Effector memory CD4-positive, alpha-beta T cell (primary cell): ENCODE data around the gene BRPF1.

Experiments
- DNase-seq, 3 donors: peaks; one replicate each; pipeline ENCODE4 v3.0.0-alpha.2; 2020
- H3K27ac ChIP-seq: 2 replicates; pipeline ENCODE4 v1.7.0; 2013; ENCODE audit warnings: mild to moderate bottlenecking, low read length, moderate library complexity; ENCODE audit not compliant: insufficient read depth, poor library complexity, severe bottlenecking
- H3K27me3 ChIP-seq: replicated peaks from 2 replicates; pipeline ENCODE4 v1.7.0; 2013; ENCODE audit warnings: mild to moderate bottlenecking, low read length; ENCODE audit not compliant: insufficient read depth, control insufficient read depth, poor library complexity, severe bottlenecking
- H3K36me3 ChIP-seq: 2 replicates; pipeline ENCODE4 v1.7.0; 2013; ENCODE audit warnings: mild to moderate bottlenecking, low read length, moderate library complexity; ENCODE audit not compliant: control insufficient read depth, insufficient read depth
- H3K4me1 ChIP-seq: 2 replicates; pipeline ENCODE4 v1.7.0; 2013; ENCODE audit warnings: low read length, mild to moderate bottlenecking; ENCODE audit not compliant: control insufficient read depth, insufficient read depth, poor library complexity, severe bottlenecking
- H3K4me3 ChIP-seq: 2 replicates; pipeline ENCODE4 v1.7.0; 2013; ENCODE audit warnings: low read length, low read depth, mild to moderate bottlenecking; ENCODE audit not compliant: insufficient read depth, poor library complexity, severe bottlenecking
- H3K9me3 ChIP-seq: 2 replicates; pipeline ENCODE4 v1.7.0; 2013; ENCODE audit warnings: mild to moderate bottlenecking, low read length, moderate library complexity; ENCODE audit not compliant: control insufficient read depth

BRPF1 gene

GRCh38 chr3:9782770-9783169 lies 51.2 kb downstream of the BRPF1 start:
- Histone ChIP-seq H3K4me1 (peaks cover 25% of the 10 kb centered on the region), H3K27ac (no peak overlapping the region), H3K27me3 (no peaks in the 10 kb centered on the region), H3K4me3 (no peak overlapping the region), H3K36me3 (peaks cover 35% of the 10 kb centered on the region), H3K9me3 (no peaks in the 10 kb centered on the region)
- no peak for DNase-seq

- H3K4me3 ChIP-seq = no peak overlapping the region
- no peaks in the 10 kb centered on the region for H3K27me3 ChIP-seq
- peaks cover 36% of the 10 kb centered on the region for H3K36me3 ChIP-seq
- no peak for DNase-seq
- no peak overlapping the region for H3K27ac ChIP-seq
- H3K4me1 ChIP-seq = peaks cover 24% of the 10 kb centered on the region
- H3K9me3 ChIP-seq = no peaks in the 10 kb centered on the region
Measured at GRCh38 chr3:9783954-9784353, 52.4 kb downstream of the BRPF1 start.

GRCh38 chr3:9784965-9785364 lies 53.4 kb downstream of the BRPF1 start:
- no peak overlapping the region for H3K4me3 ChIP-seq
- no peak overlapping the region for H3K27ac ChIP-seq
- no peaks in the 10 kb centered on the region for H3K9me3 ChIP-seq
- H3K27me3 ChIP-seq = no peaks in the 10 kb centered on the region
- peaks cover 14% of the 10 kb centered on the region for H3K4me1 ChIP-seq
- DNase-seq = no peak
- peaks cover 45% of the 10 kb centered on the region for H3K36me3 ChIP-seq

- Histone ChIP-seq H3K4me3 (no peak overlapping the region), H3K9me3 (no peaks in the 10 kb centered on the region), H3K27me3 (no peaks in the 10 kb centered on the region), H3K4me1 (peaks cover 7% of the 10 kb centered on the region), H3K27ac (no peak overlapping the region), H3K36me3 (peaks cover 45% of the 10 kb centered on the region)
- no peak for DNase-seq
Measured at GRCh38 chr3:9785602-9786001, 54.1 kb downstream of the BRPF1 start.

DNA sequence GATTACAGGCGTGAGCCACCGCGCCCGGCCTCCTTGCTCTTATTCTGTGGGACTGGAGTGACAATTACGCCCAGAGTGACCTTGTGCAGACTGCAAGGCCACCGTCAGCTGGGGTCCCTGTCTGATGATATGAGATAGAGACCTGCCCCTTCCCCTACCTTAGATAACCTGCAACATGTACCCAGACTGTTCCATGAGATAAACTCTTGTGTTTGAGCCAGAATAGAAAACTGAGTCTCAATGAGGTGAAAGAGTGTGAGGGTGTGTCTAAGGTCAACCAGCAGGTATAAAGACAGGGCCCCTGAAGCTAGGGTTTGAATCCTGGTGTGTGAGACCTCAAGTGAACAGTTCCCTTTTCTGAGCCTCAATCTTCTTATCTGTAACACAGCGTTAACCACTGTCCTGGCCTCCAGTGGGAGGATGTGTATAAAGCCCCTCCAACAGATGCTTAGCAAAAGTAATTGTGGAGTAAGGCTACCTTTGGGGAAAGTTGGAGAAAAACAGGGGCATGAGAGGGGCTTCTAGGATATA lies 54.7 kb downstream of the BRPF1 start:
- Histone ChIP-seq H3K4me1 (peaks cover 6% of the 10 kb centered on the region), H3K27ac (no peak overlapping the region), H3K27me3 (no peaks in the 10 kb centered on the region), H3K36me3 (peaks cover 45% of the 10 kb centered on the region), H3K4me3 (no peak overlapping the region), H3K9me3 (no peaks in the 10 kb centered on the region)
- DNase-seq = no peak

DNA sequence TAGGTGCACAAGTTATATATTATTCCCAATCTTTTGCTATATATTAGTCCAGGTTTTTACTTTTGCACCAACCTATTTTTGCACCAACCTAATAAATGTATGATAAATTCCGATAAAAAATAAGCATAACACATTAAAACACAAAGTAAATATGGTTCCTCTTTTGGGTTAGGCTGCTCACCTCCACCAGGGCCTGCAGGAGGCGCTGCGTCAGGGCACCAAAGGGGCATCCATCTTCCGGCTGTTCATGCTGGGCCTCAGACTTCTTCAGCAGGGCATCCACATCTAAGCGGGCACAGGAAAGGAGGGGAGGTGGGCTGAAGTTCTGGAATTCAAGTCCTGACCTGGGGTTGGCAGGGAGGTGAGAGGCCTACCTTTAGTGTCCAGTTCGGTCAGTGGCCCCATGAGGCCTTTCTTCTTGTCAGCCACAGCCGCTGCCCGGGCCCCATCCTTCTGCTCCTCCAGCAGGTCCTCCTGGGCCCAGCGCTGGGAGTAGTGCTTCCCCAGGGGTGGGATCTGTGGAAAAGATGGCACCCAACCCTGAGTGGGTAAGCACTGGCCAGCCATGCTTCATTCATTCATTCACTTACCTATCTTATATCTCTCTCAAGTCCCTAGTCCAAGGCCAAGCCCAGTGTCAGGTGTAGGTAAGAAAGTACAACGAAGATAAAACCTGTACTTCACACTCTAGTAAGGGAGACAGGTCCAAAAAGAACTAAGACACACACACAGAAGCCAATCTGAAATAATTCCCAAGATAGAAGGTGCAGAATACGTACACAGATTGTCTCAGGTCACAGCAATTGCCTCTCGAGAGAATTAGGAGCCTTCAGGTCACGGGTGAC lies 55.5 kb downstream of the BRPF1 start:
- Histone ChIP-seq H3K27ac (no peak overlapping the region), H3K36me3 (peaks cover 38% of the 10 kb centered on the region), H3K4me1 (peaks cover 11% of the 10 kb centered on the region), H3K27me3 (no peaks in the 10 kb centered on the region), H3K9me3 (no peaks in the 10 kb centered on the region), H3K4me3 (no peak overlapping the region)
- no peak for DNase-seq

DNA sequence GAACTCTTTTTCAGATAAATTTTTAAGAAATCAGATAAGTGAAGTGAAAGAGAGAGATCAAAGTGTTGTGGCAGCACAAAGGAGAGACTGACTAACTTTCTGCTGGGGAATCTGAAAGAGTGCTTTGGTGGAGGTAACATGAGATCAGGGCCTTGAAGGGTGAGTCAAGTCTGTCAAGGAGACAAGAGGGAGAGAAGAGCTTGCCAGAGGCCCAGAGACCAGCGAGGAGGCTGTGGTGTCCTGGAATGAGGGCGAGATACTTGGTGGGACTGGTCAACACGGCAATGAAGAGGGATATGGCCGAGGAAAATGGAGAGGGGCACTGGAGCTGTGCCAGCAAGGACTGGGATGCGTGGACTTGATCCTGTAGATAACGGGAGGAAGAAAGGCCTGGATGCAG lies 56.2 kb downstream of the BRPF1 start:
- no peaks in the 10 kb centered on the region for H3K9me3 ChIP-seq
- no peak for DNase-seq
- H3K27me3 ChIP-seq = no peaks in the 10 kb centered on the region
- peaks cover 36% of the 10 kb centered on the region for H3K36me3 ChIP-seq
- H3K27ac ChIP-seq = no peak overlapping the region
- peaks cover 15% of the 10 kb centered on the region for H3K4me1 ChIP-seq
- no peak overlapping the region for H3K4me3 ChIP-seq

- Histone ChIP-seq H3K4me3 (peak overlapping the region; percentile 98), H3K4me1 (peaks cover 28% of the 10 kb centered on the region), H3K27me3 (no peaks in the 10 kb centered on the region), H3K36me3 (peaks cover 25% of the 10 kb centered on the region), H3K9me3 (no peaks in the 10 kb centered on the region), H3K27ac (no peak overlapping the region)
- no peak for DNase-seq
Measured at GRCh38 chr3:9791127-9791526, 59.6 kb downstream of the BRPF1 start.

DNA sequence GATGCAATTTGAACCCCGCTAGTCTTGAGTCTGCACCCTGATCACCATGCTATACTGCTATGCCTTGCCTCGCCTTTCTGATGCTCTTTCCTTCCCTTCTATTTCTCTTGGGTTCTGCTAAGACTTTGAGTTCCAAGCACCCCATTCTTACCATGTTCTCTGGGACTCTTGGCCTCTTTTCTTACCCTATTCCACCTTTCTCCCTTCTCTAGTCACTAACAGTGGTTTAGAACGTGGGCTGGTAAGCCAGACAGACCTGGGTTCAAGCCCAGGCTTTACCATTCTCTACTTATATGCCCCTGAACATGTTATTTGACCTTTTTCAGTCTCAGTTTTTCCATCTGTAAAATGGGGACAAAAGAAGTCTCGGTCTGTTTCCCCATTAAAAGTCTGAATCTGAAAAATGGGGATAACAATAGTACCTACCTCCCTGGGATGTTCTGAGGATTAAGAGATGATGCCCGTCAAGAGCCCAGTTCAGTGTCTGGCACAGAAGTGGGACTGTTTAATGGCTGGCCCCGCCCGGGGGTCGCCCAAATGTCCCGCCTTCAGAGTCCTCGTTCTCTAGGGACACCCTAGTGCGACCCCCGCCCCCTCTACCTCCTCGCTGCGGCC lies 60.4 kb downstream of the BRPF1 start:
- Histone ChIP-seq H3K27ac (peak overlapping the region; percentile 97), H3K9me3 (no peaks in the 10 kb centered on the region), H3K4me3 (peak overlapping the region; percentile 98), H3K36me3 (peaks cover 18% of the 10 kb centered on the region), H3K4me1 (peaks cover 30% of the 10 kb centered on the region), H3K27me3 (no peaks in the 10 kb centered on the region)
- DNase-seq = no peak
